Activated T-helper 9 cell treated with anti-CD3 and anti-CD28 coated beads, Interleukin-2, amount 50 U/mL, for 16 hours (primary cell): ENCODE data around the gene UNC79.

Experiments
- DNase-seq: peaks from one replicate; pipeline ENCODE4 v3.0.0-alpha.2; 2020; ENCODE audit warnings: low read depth

UNC79 gene

GRCh38 chr14:93749076-93749420, 318.3 kb downstream of the UNC79 start:
- DNase-seq = no peak

GRCh38 chr14:93751946-93752655, 321.4 kb downstream of the UNC79 start:
- DNase-seq = no peak

GRCh38 chr14:93752980-93753561, 322.3 kb downstream of the UNC79 start:
- no peak for DNase-seq

GRCh38 chr14:93753647-93754046, 322.9 kb downstream of the UNC79 start:
- no peak for DNase-seq

GRCh38 chr14:93757206-93757605, 326.5 kb downstream of the UNC79 start:
- no peak for DNase-seq
